Trophoblast cell (in vitro differentiated cells and primary cell): ENCODE results near the gene CLEC2L.
A peak's percentile ranks its signal among the peaks of the same experiment; 100 is the strongest.
"Not testable (repeated sequence)": the region's sequence is repeated elsewhere in the genome, so short reads cannot be mapped to it uniquely, and the experiment has no call there.

Experiments
- DNase-seq, 2 donors: peaks; one replicate each; pipeline ENCODE4 v3.0.0-alpha.2; 2016
- H2AFZ ChIP-seq: 2 replicates; pipeline ENCODE4 v1.6.1; 2013; ENCODE audit warnings: low read length, moderate library complexity, mild to moderate bottlenecking; ENCODE audit not compliant: insufficient read depth, poor library complexity
- H2AK5ac ChIP-seq: 2 replicates; pipeline ENCODE4 v1.6.1; 2013; ENCODE audit warnings: mild to moderate bottlenecking, low read length
- H2BK120ac ChIP-seq: 2 replicates; pipeline ENCODE4 v1.6.1; 2013; ENCODE audit warnings: low read length, mild to moderate bottlenecking, moderate library complexity; ENCODE audit not compliant: insufficient read depth, poor library complexity
- H2BK12ac ChIP-seq: 2 replicates; pipeline ENCODE4 v1.6.1; 2013; ENCODE audit warnings: mild to moderate bottlenecking, low read length, moderate library complexity
- H2BK5ac ChIP-seq: 2 replicates; pipeline ENCODE4 v1.6.1; 2013; ENCODE audit warnings: low read length, low read depth, moderate library complexity, mild to moderate bottlenecking; ENCODE audit not compliant: poor library complexity
- H3K14ac ChIP-seq: 2 replicates; pipeline ENCODE4 v1.6.1; 2013; ENCODE audit warnings: mild to moderate bottlenecking, low read length
- H3K18ac ChIP-seq: 2 replicates; pipeline ENCODE4 v1.6.1; 2013; ENCODE audit warnings: mild to moderate bottlenecking, low read length
- H3K23ac ChIP-seq: 2 replicates; pipeline ENCODE4 v1.6.1; 2013; ENCODE audit warnings: low read length
- H3K27ac ChIP-seq: 2 replicates; pipeline ENCODE4 v1.5.1; 2013; ENCODE audit warnings: low read depth, mild to moderate bottlenecking, inconsistent platforms, low read length, moderate library complexity
- H3K27me3 ChIP-seq: 2 replicates; pipeline ENCODE4 v1.6.1; 2013; ENCODE audit warnings: inconsistent platforms, mild to moderate bottlenecking, low read length, moderate library complexity; ENCODE audit not compliant: insufficient read depth
- H3K36me3 ChIP-seq, 2 experiments: 1 replicate in 1 of 2; 2 replicates in 1 of 2; pipeline ENCODE4 v1.6.1; 2013; ENCODE audit warnings: low read length in 2 of 2, mild to moderate bottlenecking in 2 of 2, moderate library complexity in 1 of 2; ENCODE audit not compliant: insufficient read depth in 2 of 2, control insufficient read depth in 1 of 2
- H3K4ac ChIP-seq: 2 replicates; pipeline ENCODE4 v1.6.1; 2013; ENCODE audit warnings: low read depth, mild to moderate bottlenecking, low read length, moderate library complexity
- H3K4me1 ChIP-seq, 2 experiments: 1 replicate in 1 of 2; 2 replicates in 1 of 2; pipeline ENCODE4 v1.6.1; 2013; ENCODE audit warnings: low read length in 2 of 2, mild to moderate bottlenecking in 2 of 2, moderate library complexity in 1 of 2; ENCODE audit not compliant: insufficient read depth in 2 of 2, control insufficient read depth in 1 of 2
- H3K4me2 ChIP-seq: 2 replicates; pipeline ENCODE4 v1.6.1; 2013; ENCODE audit warnings: inconsistent platforms, mild to moderate bottlenecking, low read length, moderate library complexity
- H3K4me3 ChIP-seq: 2 replicates; pipeline ENCODE4 v1.5.1; 2013; ENCODE audit warnings: mild to moderate bottlenecking, low read depth, low read length, inconsistent platforms
- H3K79me1 ChIP-seq: one replicate; pipeline ENCODE4 v1.6.1; 2013; ENCODE audit warnings: low read length
- H3K79me2 ChIP-seq: 2 replicates; pipeline ENCODE4 v1.6.1; 2013; ENCODE audit warnings: low read length, mild to moderate bottlenecking; ENCODE audit not compliant: control insufficient read depth, insufficient read depth, poor library complexity
- H3K9ac ChIP-seq: 2 replicates; pipeline ENCODE4 v1.6.1; 2013; ENCODE audit warnings: mild to moderate bottlenecking, low read length
- H3K9me3 ChIP-seq: 2 replicates; pipeline ENCODE4 v1.6.1; 2013; ENCODE audit warnings: low read depth, mild to moderate bottlenecking, control low read depth, inconsistent platforms, low read length; ENCODE audit not compliant: insufficient read depth
- H4K12ac ChIP-seq: 2 replicates; pipeline ENCODE4 v1.6.1; 2013; ENCODE audit warnings: low read depth, mild to moderate bottlenecking, low read length, moderate library complexity
- H4K8ac ChIP-seq: 2 replicates; pipeline ENCODE4 v1.6.1; 2013; ENCODE audit warnings: low read depth, mild to moderate bottlenecking, low read length, moderate library complexity
- H4K91ac ChIP-seq: one replicate; pipeline ENCODE4 v1.6.1; 2013; ENCODE audit warnings: low read depth, mild to moderate bottlenecking, low read length, moderate library complexity
- WGBS: extraction: QIAGEN DNeasy Blood & Tissue Kit; methylation state at CpG from one replicate; pipeline ENCODE4 v1.1.7; 2013; ENCODE audit warnings: missing lambda C conversion rate; ENCODE audit not compliant: insufficient read length, insufficient coverage; ENCODE audit errors: extremely low coverage; 5-methylcytosine and 5-hydroxymethylcytosine counted together

CLEC2L gene

DNA sequence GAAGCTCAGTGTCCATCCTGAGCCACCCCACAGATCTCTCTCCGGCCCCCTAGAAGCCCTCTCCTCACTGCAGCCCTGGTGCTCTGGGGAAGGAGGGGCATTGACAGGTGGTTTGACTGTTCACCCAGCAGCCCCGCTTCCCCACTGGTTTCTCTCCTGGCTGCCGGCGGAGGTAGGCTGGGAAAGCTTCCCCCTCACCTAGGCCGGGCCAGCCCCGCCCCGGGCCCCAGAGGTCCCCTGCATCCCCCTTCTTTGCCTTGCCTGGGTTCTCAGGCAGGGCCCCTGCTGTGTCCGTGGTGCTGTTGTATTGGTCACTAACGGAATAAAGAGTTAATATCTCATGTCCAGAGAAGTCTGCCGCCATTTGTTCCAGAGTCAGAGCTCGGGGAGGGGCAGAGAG, 21.2 kb downstream of the CLEC2L start:
- Histone ChIP-seq H3K9ac (no peak overlapping the region), H3K4ac (no peak overlapping the region), H3K4me3 (no peak overlapping the region), H3K36me3 (no peaks in the 10 kb centered on the region), H4K12ac (no peak overlapping the region), H2BK5ac (no peak overlapping the region), H2AFZ (no peak overlapping the region), H3K79me1 (no peaks in the 10 kb centered on the region), H2AK5ac (no peak overlapping the region), H2BK12ac (no peak overlapping the region), H3K79me2 (no peaks in the 10 kb centered on the region), H3K4me2 (no peak overlapping the region), H4K8ac (no peak overlapping the region), H2BK120ac (no peak overlapping the region), H3K27ac (no peak overlapping the region), H3K18ac (no peak overlapping the region), H3K9me3 (peaks cover 3% of the 10 kb centered on the region), H4K91ac (no peak overlapping the region), H3K27me3 (no peaks in the 10 kb centered on the region), H3K23ac (no peak overlapping the region), H3K4me1 (no peaks in the 10 kb centered on the region), H3K14ac (no peak overlapping the region)
- no CpG with 5 or more reads among the region's 11 CpGs for WGBS
- DNase-seq: no peak

DNA sequence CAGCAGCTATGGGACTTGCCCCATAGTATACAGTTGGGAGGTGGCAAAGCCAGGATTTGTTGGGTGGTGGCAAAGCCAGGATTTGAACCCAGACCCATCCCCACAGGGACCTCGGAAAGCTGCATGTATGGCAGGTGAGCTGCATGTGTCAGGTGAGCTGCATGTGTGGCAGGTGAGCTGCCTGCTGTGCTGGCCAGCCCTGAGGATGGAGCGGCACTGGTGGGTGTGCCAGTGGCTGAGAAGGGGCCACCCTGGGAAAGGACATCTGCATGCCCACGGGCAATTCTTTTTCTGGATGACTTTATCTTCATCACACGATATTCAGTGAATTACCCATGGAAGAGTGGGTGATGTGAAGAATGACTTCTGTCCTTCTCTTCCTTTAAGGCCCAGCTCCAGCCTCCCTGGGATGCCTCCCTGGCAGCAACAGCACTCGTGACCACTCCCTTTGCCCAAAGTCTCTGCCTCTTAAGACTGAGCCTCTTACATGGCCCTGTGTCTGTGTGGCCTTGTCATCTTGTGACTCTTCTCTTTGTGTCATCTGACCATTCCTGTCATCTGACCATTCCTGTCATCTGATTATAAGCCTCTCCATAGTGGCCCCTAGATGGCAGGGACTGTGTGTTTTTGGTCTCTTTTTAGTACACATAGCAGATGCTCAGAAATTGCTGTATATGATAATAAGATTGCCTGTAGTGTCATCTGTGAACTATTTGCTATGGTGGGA, 25.0 kb downstream of the CLEC2L start:
- no peak overlapping the region for H2AK5ac ChIP-seq
- H3K36me3 ChIP-seq: no peaks in the 10 kb centered on the region
- no peak overlapping the region for H3K23ac ChIP-seq
- H3K4me2 ChIP-seq: no peak overlapping the region
- H3K4ac ChIP-seq: no peak overlapping the region
- no CpG with 5 or more reads among the region's 5 CpGs for WGBS
- H3K4me3 ChIP-seq: no peak overlapping the region
- no peak overlapping the region for H2BK5ac ChIP-seq
- H3K14ac ChIP-seq: no peak overlapping the region
- no peak overlapping the region for H2BK12ac ChIP-seq
- no peak for DNase-seq
- H3K79me2 ChIP-seq: no peaks in the 10 kb centered on the region
- H3K27me3 ChIP-seq: no peaks in the 10 kb centered on the region
- no peak overlapping the region for H3K27ac ChIP-seq
- H4K12ac ChIP-seq: no peak overlapping the region
- H3K9me3 ChIP-seq: no peaks in the 10 kb centered on the region
- H2BK120ac ChIP-seq: no peak overlapping the region
- H4K91ac ChIP-seq: no peak overlapping the region
- H3K79me1 ChIP-seq: no peaks in the 10 kb centered on the region
- no peak overlapping the region for H4K8ac ChIP-seq
- no peak overlapping the region for H2AFZ ChIP-seq
- H3K4me1 ChIP-seq: no peaks in the 10 kb centered on the region
- no peak overlapping the region for H3K9ac ChIP-seq
- H3K18ac ChIP-seq: no peak overlapping the region

GRCh38 chr7:139553991-139554700, 30.7 kb downstream of the CLEC2L start:
- WGBS: no CpG with 5 or more reads among the region's 8 CpGs
- H3K79me2 ChIP-seq: not testable (repeated sequence)

GRCh38 chr7:139557857-139558581, 34.5 kb downstream of the CLEC2L start:
- H3K36me3 ChIP-seq: peaks cover 0 to 2% of the 10 kb centered on the region in 2 experiments
- H3K27ac ChIP-seq: no peak overlapping the region
- no CpG with 5 or more reads among the region's 8 CpGs for WGBS
- no peak overlapping the region for H3K4me2 ChIP-seq
- H2AK5ac ChIP-seq: no peak overlapping the region
- H2AFZ ChIP-seq: no peak overlapping the region
- no peak overlapping the region for H3K9ac ChIP-seq
- no peak overlapping the region for H2BK12ac ChIP-seq
- H3K4me3 ChIP-seq: no peak overlapping the region
- H4K91ac ChIP-seq: no peak overlapping the region
- no peaks in the 10 kb centered on the region for H3K27me3 ChIP-seq
- no peaks in the 10 kb centered on the region for H3K79me2 ChIP-seq
- DNase-seq: peak in 1 of 2 donors; percentile 50
- no peak overlapping the region for H2BK5ac ChIP-seq
- H3K4ac ChIP-seq: no peak overlapping the region
- no peak overlapping the region for H2BK120ac ChIP-seq
- no peaks in the 10 kb centered on the region for H3K79me1 ChIP-seq
- H3K4me1 ChIP-seq: peaks cover 0 to 2% of the 10 kb centered on the region in 2 experiments
- no peak overlapping the region for H4K8ac ChIP-seq
- no peak overlapping the region for H4K12ac ChIP-seq
- no peak overlapping the region for H3K14ac ChIP-seq
- H3K18ac ChIP-seq: no peak overlapping the region
- no peak overlapping the region for H3K23ac ChIP-seq
- no peaks in the 10 kb centered on the region for H3K9me3 ChIP-seq

More at GRCh38 chr7:139553991-139554700, 30.7 kb downstream of the CLEC2L start:
- H2AFZ ChIP-seq, H4K8ac ChIP-seq, H2BK120ac ChIP-seq, H3K36me3 ChIP-seq, H3K4me2 ChIP-seq, H3K18ac ChIP-seq, DNase-seq, H2AK5ac ChIP-seq, H3K23ac ChIP-seq, H2BK12ac ChIP-seq, H4K12ac ChIP-seq, H3K4ac ChIP-seq, H3K4me3 ChIP-seq, H2BK5ac ChIP-seq, H3K9me3 ChIP-seq, H3K9ac ChIP-seq, H3K4me1 ChIP-seq, H3K79me1 ChIP-seq, H3K27ac ChIP-seq, H4K91ac ChIP-seq, H3K14ac ChIP-seq, H3K27me3 ChIP-seq: not testable (repeated sequence)
